NT2/D1 (cell line): ENCODE data around the gene EMID1.

Experiments used
- DNase-seq: peaks from one replicate; pipeline ENCODE4 v3.0.0-alpha.2; 2011; ENCODE audit warnings: low read depth, low spot score
- H3K27me3 ChIP-seq: 2 replicates; pipeline ENCODE4 v1.6.0; 2011; ENCODE audit warnings: mild to moderate bottlenecking; ENCODE audit not compliant: insufficient read length, insufficient read depth
- H3K36me3 ChIP-seq: 2 replicates; pipeline ENCODE4 v1.6.1; 2011; ENCODE audit warnings: mild to moderate bottlenecking, low read length, mixed read lengths; ENCODE audit not compliant: insufficient read depth, insufficient read length
- H3K4me1 ChIP-seq: 2 replicates; pipeline ENCODE4 v1.5.1; 2011; ENCODE audit not compliant: insufficient read depth, insufficient read length
- H3K4me3 ChIP-seq: 2 replicates; pipeline ENCODE4 v1.5.1; 2011; ENCODE audit warnings: low read depth; ENCODE audit not compliant: insufficient read length
- H3K9ac ChIP-seq: 2 replicates; pipeline ENCODE4 v1.6.0; 2011; ENCODE audit warnings: low read depth; ENCODE audit not compliant: insufficient read length
- H3K9me3 ChIP-seq: 2 replicates; pipeline ENCODE4 v1.5.1; 2011; ENCODE audit warnings: mild to moderate bottlenecking, low read length; ENCODE audit not compliant: insufficient read depth
- SUZ12 ChIP-seq: IDR thresholded peaks from 2 replicates; pipeline ENCODE4 v1.6.1; 2011; ENCODE audit not compliant: insufficient read length, insufficient read depth; ENCODE audit errors: extremely low read depth
- YY1 ChIP-seq: IDR thresholded peaks from 2 replicates; pipeline ENCODE4 v1.6.1; 2011; ENCODE audit not compliant: insufficient read length, insufficient read depth
- ZNF274 ChIP-seq: IDR thresholded peaks from 2 replicates; pipeline ENCODE4 v1.6.1; 2011; ENCODE audit warnings: mild to moderate bottlenecking, low read depth, low read length

EMID1 gene

GRCh38 chr22:29205594-29206371 is at the start of gene EMID1:
EMID1 (plus strand) TSS chr22:29205896; CDS start chr22:29206039, 143 bp downstream.
- Histone ChIP-seq H3K4me3 (peak within 1 kb of the TSS; percentile 65), H3K4me1 (peaks cover 22% of the 10 kb centered on the region), H3K27me3 (peaks cover 3% of the 10 kb centered on the region), H3K9me3 (no peaks in the 10 kb centered on the region), H3K9ac (peak within 1 kb of the TSS; percentile 74), H3K36me3 (no peaks in the 10 kb centered on the region)
- TF ChIP-seq SUZ12 (no peak), YY1 (no peak)
- DNase-seq: no peak

GRCh38 chr22:29155966-29156365 is 49.7 kb upstream of the EMID1 start:
- peaks cover 2% of the 10 kb centered on the region for H3K4me1 ChIP-seq
- H3K9ac ChIP-seq: no peak overlapping the region
- DNase-seq: no peak
- no peak overlapping the region for H3K4me3 ChIP-seq
- H3K36me3 ChIP-seq: no peaks in the 10 kb centered on the region
- no peaks in the 10 kb centered on the region for H3K27me3 ChIP-seq
- no peak for TF ChIP-seq ZNF274
- no peak for TF ChIP-seq YY1
- no peak for TF ChIP-seq SUZ12
- H3K9me3 ChIP-seq: no peaks in the 10 kb centered on the region

GRCh38 chr22:29156507-29156906 is 49.2 kb upstream of the EMID1 start:
- no peaks in the 10 kb centered on the region for H3K36me3 ChIP-seq
- no peak overlapping the region for H3K4me3 ChIP-seq
- H3K9me3 ChIP-seq: no peaks in the 10 kb centered on the region
- peaks cover 2% of the 10 kb centered on the region for H3K4me1 ChIP-seq
- DNase-seq: no peak
- TF ChIP-seq ZNF274: no peak
- TF ChIP-seq YY1: no peak
- TF ChIP-seq SUZ12: no peak
- no peak overlapping the region for H3K9ac ChIP-seq
- no peaks in the 10 kb centered on the region for H3K27me3 ChIP-seq

GRCh38 chr22:29157759-29158535 is 47.7 kb upstream of the EMID1 start:
- TF ChIP-seq YY1: no peak
- TF ChIP-seq ZNF274: no peak
- no peak for TF ChIP-seq SUZ12
- Histone ChIP-seq H3K27me3 (no peaks in the 10 kb centered on the region), H3K9me3 (no peaks in the 10 kb centered on the region), H3K4me1 (peaks cover 2% of the 10 kb centered on the region), H3K36me3 (no peaks in the 10 kb centered on the region), H3K9ac (no peak overlapping the region), H3K4me3 (no peak overlapping the region)
- no peak for DNase-seq

GRCh38 chr22:29158546-29158945 is 47.1 kb upstream of the EMID1 start:
- no peaks in the 10 kb centered on the region for H3K27me3 ChIP-seq
- H3K4me1 ChIP-seq: no peaks in the 10 kb centered on the region
- TF ChIP-seq ZNF274 (no peak), YY1 (no peak), SUZ12 (no peak)
- no peak for DNase-seq
- no peak overlapping the region for H3K9ac ChIP-seq
- H3K36me3 ChIP-seq: no peaks in the 10 kb centered on the region
- no peaks in the 10 kb centered on the region for H3K9me3 ChIP-seq
- H3K4me3 ChIP-seq: no peak overlapping the region

- DNase-seq: no peak
- no peak overlapping the region for H3K4me3 ChIP-seq
- no peak overlapping the region for H3K9ac ChIP-seq
- no peaks in the 10 kb centered on the region for H3K4me1 ChIP-seq
- no peak for TF ChIP-seq ZNF274
- TF ChIP-seq YY1: no peak
- no peak for TF ChIP-seq SUZ12
- no peaks in the 10 kb centered on the region for H3K9me3 ChIP-seq
- H3K36me3 ChIP-seq: no peaks in the 10 kb centered on the region
- H3K27me3 ChIP-seq: no peaks in the 10 kb centered on the region
Measured at GRCh38 chr22:29163808-29164207, 41.9 kb upstream of the EMID1 start.
